Vagina (tissue), 2 donors: ENCODE data around the gene PARM1. TPM values are rescaled to one million over a fixed set of nuclear protein-coding genes. Genes with fewer than 3 reads are reported as not detected.

Experiments used
- DNase-seq, 2 donors: peaks; one replicate each; pipeline ENCODE4 v3.0.0-alpha.2; 2017; ENCODE audit errors: extremely low spot score in 2 of 2
- H3K27ac ChIP-seq: fragments of 200-600 bp; sonication (generic); one replicate; pipeline ENCODE4 v1.5.1; 2019
- H3K27me3 ChIP-seq: fragments of 200-600 bp; sonication (generic); one replicate; pipeline ENCODE4 v1.5.1; 2019
- H3K36me3 ChIP-seq, 2 donors: fragments of 200-600 bp; sonication (generic); one replicate each; pipeline ENCODE4 v1.5.1; 2017 to 2019
- H3K4me1 ChIP-seq: fragments of 200-600 bp; sonication (generic); one replicate; pipeline ENCODE4 v1.5.1; 2019
- H3K4me3 ChIP-seq, 2 donors: fragments of 200-600 bp; sonication (generic); 1 replicate in 1 of 2; 2 replicates in 1 of 2; pipeline ENCODE4 v1.5.1; 2016 to 2019
- H3K9me3 ChIP-seq: fragments of 200-600 bp; sonication (generic); one replicate; pipeline ENCODE4 v1.5.1; 2019
- POLR2A ChIP-seq, 2 donors: fragments of 450-650 bp; IDR thresholded peaks; one replicate each; pipeline ENCODE4 v1.6.1; 2017; ENCODE audit warnings: antibody characterized with exemption in 2 of 2, mild to moderate bottlenecking in 2 of 2, moderate library complexity in 2 of 2
- POLR2AphosphoS5 ChIP-seq, 2 donors: sonication (generic); formaldehyde crosslinking; IDR thresholded peaks; one replicate each; pipeline ENCODE4 v1.9.0; 2017; ENCODE audit warnings: antibody characterized with exemption in 2 of 2, mild to moderate bottlenecking in 2 of 2, low read depth in 1 of 2; ENCODE audit not compliant: insufficient read depth in 1 of 2
- intact Hi-C: fragments of 100-400 bp; cut with DNase I; formaldehyde crosslinking; loops from one replicate; pipeline ENCODE4 v1.15.1; 2023
- total RNA-seq: library from RNA; depleted of rRNA; stranded (reverse); fragments of >200 nt; gene quantifications from one replicate; pipeline ENCODE4 v1.2.3, GENCODE V29; 2016
- TF ChIP-seq, protein P1 (sequence below), 3 experiments: fragments of 450-650 bp in 2 of 3; fragments of 200-600 bp in 1 of 3; sonication (generic) in 1 of 3; IDR thresholded peaks; one replicate each; pipeline ENCODE4 v1.5.1; 2017 to 2019; ENCODE audit warnings: antibody characterized with exemption in 3 of 3, mild to moderate bottlenecking in 2 of 3, moderate library complexity in 2 of 3

The PARM1 gene
- total RNA-seq, 1 donor from 2014 or later = 26.3 TPM

DNA sequence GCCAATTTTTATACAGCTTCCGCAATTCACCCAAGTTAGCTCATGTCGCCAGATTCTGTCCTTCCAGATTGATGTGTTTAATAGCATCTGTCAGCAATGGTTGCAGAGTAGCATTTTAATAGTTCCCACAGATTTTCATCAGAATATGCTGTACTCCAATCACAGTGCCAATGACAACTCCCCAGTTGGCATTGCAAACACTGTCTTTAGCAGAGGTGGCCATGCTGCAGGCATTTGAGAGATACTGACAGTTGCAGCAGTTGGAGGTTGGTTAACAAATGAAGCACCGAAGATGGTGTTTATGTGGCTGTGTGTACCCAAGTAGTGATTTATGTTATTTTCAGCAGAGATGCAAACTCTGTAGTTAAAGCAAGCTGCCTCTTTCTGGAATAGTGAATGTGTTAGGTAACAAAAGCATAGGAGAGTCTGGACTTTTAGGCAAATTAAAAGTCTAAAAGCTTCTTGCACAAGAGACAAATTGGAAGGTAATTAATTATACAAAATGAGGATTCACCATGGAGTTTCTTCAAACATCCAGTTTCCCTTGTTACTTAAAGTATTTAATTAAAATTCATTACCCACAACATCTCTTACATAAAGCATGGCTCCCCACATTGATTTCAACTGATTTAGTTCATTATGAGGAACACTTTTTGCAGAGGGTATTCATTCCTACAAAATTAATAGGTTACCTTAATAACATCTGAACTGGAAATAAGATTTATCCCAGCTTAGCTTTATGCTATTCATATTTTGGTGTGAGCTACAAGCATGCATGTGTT is 65.2 kb downstream of the PARM1 start:
- Histone ChIP-seq H3K9me3 (no peaks in the 10 kb centered on the region), H3K27me3 (no peaks in the 10 kb centered on the region), H3K4me1 (no peaks in the 10 kb centered on the region), H3K4me3 (no peak overlapping the region), H3K36me3 (no peaks in the 10 kb centered on the region), H3K27ac (no peak overlapping the region)
- no peak for DNase-seq
- intact Hi-C loops = no loop called here
- TF ChIP-seq, protein P1, sequence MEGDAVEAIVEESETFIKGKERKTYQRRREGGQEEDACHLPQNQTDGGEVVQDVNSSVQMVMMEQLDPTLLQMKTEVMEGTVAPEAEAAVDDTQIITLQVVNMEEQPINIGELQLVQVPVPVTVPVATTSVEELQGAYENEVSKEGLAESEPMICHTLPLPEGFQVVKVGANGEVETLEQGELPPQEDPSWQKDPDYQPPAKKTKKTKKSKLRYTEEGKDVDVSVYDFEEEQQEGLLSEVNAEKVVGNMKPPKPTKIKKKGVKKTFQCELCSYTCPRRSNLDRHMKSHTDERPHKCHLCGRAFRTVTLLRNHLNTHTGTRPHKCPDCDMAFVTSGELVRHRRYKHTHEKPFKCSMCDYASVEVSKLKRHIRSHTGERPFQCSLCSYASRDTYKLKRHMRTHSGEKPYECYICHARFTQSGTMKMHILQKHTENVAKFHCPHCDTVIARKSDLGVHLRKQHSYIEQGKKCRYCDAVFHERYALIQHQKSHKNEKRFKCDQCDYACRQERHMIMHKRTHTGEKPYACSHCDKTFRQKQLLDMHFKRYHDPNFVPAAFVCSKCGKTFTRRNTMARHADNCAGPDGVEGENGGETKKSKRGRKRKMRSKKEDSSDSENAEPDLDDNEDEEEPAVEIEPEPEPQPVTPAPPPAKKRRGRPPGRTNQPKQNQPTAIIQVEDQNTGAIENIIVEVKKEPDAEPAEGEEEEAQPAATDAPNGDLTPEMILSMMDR (IDR thresholded peaks at IDR 0.05) = no peak
- TF ChIP-seq POLR2A (IDR thresholded peaks at IDR 0.05) = no peak
- no peak for TF ChIP-seq POLR2AphosphoS5 (IDR thresholded peaks at IDR 0.05; ENCODE audit: insufficient read depth in 1 of 2, low read depth in 1 of 2)

DNA sequence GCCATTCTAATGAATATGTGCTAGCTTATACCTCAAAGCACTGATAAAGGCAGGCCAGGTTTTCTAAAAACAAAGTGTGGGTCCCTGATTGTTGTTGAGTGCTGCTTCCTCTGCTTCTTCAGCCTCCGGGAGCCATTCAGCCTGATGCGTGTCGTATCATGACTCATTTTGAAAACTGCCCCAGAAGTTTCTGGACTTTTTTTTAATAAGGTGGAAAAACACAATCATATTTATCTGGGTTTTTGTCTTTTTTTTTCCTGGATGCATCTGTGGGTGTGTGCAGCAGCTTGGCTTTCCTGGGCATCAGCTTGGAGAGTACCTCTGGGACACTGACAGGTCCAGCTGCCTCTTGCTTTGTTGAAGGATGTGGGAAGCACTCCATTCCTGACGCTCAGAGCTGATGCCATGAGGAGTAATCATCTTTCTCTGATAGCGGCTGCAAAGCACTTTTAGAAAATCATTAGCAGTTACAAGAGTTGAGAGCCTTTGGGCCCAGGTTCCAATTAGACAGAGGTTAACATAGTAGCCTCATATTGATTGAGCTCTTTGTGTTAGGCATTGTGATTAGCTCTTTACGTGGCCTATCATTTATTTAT is 66.9 kb downstream of the PARM1 start:
- intact Hi-C loops = no loop called here
- Histone ChIP-seq H3K9me3 (no peaks in the 10 kb centered on the region), H3K27me3 (no peaks in the 10 kb centered on the region), H3K36me3 (no peaks in the 10 kb centered on the region), H3K4me3 (no peak overlapping the region), H3K27ac (no peak overlapping the region), H3K4me1 (no peaks in the 10 kb centered on the region)
- no peak for TF ChIP-seq POLR2AphosphoS5 (IDR thresholded peaks at IDR 0.05; ENCODE audit: insufficient read depth in 1 of 2, low read depth in 1 of 2)
- TF ChIP-seq, protein P1 (IDR thresholded peaks at IDR 0.05) = no peak
- DNase-seq = no peak

DNA sequence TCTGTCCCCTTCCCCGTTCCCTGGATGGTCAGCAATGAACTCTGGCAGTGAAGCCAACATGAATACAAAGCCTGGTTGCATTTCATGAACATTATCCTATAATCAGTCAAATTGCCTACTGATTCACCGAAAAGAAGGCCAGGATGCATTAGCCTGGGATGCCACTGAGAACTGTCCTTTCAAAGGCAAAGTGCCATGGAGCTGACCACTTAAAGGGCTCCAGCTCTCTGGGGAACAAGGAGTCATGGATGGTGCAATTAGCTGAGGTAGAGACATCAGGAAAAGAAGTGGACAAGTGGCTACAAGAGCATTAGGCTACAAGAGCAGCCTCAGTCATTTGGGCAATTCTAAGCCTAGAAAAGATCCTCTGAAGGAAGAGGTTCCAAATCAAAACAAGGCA is 69.0 kb downstream of the PARM1 start:
- TF ChIP-seq POLR2A (IDR thresholded peaks at IDR 0.05) = no peak
- TF ChIP-seq, protein P1 (IDR thresholded peaks at IDR 0.05) = no peak
- TF ChIP-seq POLR2AphosphoS5 (IDR thresholded peaks at IDR 0.05; ENCODE audit: insufficient read depth in 1 of 2, low read depth in 1 of 2) = no peak
- Histone ChIP-seq H3K4me1 (no peaks in the 10 kb centered on the region), H3K27ac (no peak overlapping the region), H3K4me3 (no peak overlapping the region), H3K27me3 (no peaks in the 10 kb centered on the region), H3K36me3 (no peaks in the 10 kb centered on the region), H3K9me3 (no peaks in the 10 kb centered on the region)
- no peak for DNase-seq
- intact Hi-C loops = no loop called here

DNA sequence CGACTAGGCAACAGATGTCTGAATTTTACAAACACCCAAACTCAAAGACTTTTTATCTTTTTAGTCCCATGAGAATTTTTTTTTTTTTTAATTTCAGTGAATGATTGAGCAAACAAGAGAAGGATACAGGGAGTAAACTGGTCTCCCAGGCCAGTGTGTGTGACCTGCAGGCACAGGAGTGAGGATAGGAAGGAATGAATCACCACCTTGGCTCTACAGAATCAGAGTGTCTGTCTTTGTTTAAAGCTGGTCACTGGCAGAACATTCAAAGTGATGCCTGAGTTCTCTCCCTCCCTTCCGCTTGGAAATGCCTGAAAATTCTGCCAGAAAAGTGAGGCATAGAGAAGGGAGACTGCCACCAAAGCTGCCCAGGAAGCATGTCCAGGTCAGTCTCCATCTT is 69.5 kb downstream of the PARM1 start:
- TF ChIP-seq, protein P1 (IDR thresholded peaks at IDR 0.05) = no peak
- TF ChIP-seq POLR2AphosphoS5 (IDR thresholded peaks at IDR 0.05; ENCODE audit: insufficient read depth in 1 of 2, low read depth in 1 of 2) (no peak), POLR2A (IDR thresholded peaks at IDR 0.05) (no peak)
- Histone ChIP-seq H3K9me3 (no peaks in the 10 kb centered on the region), H3K4me3 (no peak overlapping the region), H3K36me3 (no peaks in the 10 kb centered on the region), H3K4me1 (no peaks in the 10 kb centered on the region), H3K27me3 (no peaks in the 10 kb centered on the region), H3K27ac (no peak overlapping the region)
- intact Hi-C loops = no loop called here
- DNase-seq = no peak

DNA sequence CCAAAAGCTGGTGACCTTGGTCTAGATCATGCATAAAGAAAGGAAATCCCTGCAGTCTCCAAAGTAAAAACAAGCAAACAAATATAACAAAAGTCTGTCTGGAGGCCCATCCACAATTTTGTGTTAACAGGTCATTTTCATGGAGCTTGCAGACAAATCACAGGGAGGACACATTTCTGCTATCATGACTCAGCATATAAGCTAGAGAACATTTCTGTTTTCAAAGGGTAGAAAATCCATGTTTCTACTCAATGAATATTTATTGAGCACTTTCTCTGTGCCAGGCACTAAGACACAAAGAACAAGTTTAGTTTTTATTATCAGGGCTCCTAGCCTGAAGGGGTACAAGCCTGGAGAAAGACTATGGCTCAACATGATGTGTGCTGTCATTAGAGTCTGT is 71.1 kb downstream of the PARM1 start:
- Histone ChIP-seq H3K27me3 (no peaks in the 10 kb centered on the region), H3K36me3 (no peaks in the 10 kb centered on the region), H3K9me3 (no peaks in the 10 kb centered on the region), H3K27ac (no peak overlapping the region), H3K4me3 (no peak overlapping the region), H3K4me1 (no peaks in the 10 kb centered on the region)
- no peak for DNase-seq
- TF ChIP-seq POLR2A (IDR thresholded peaks at IDR 0.05) (no peak), POLR2AphosphoS5 (IDR thresholded peaks at IDR 0.05; ENCODE audit: insufficient read depth in 1 of 2, low read depth in 1 of 2) (no peak)
- TF ChIP-seq, protein P1 (IDR thresholded peaks at IDR 0.05) = no peak
- intact Hi-C loops = no loop called here
